H1 (cell line): ENCODE measurements around the gene RFXAP. TPM values are rescaled to one million over a fixed set of nuclear protein-coding genes. Genes with fewer than 3 reads are reported as not detected.

Source experiments
- CTCF ChIA-PET: fragments of 300-600 bp; sonication (Branson Sonifier 250); formaldehyde crosslinking; loops from one replicate; lab custom pipeline; 2021; ENCODE audit not compliant: partially characterized antibody; lab: Charles Lee
- POLR2A ChIA-PET: fragments of 300-600 bp; sonication (Branson Sonifier 250); formaldehyde crosslinking; loops from one replicate; lab custom pipeline; 2021; ENCODE audit warnings: inconsistent platforms; ENCODE audit not compliant: partially characterized antibody; lab: Charles Lee
- DNase-seq, 2 experiments: peaks; one replicate each; pipeline versions ENCODE4 v3.0.0 to v3.0.0-alpha.2; 2010 to 2022; ENCODE audit warnings: low spot score in 2 of 2, low read depth in 1 of 2, mixed read lengths in 1 of 2
- FAIRE-seq: peaks from 2 replicates; lab custom pipeline; 2011; peaks lifted over from hg19 to GRCh38; lab: Jason Lieb, UNC
- H2AFZ ChIP-seq: 2 replicates; pipeline ENCODE4 v1.8.1; 2012; ENCODE audit warnings: low read length, inconsistent platforms
- H2AK5ac ChIP-seq: 2 replicates; pipeline ENCODE4 v1.6.1; 2013; ENCODE audit warnings: low read depth, low read length
- H2BK120ac ChIP-seq: replicated peaks from 2 replicates; pipeline ENCODE3; 2013; ENCODE audit warnings: low read depth, low read length, inconsistent platforms
- H2BK12ac ChIP-seq: 2 replicates; pipeline ENCODE4 v1.6.1; 2013; ENCODE audit warnings: low read depth, low read length
- H2BK15ac ChIP-seq: 2 replicates; pipeline ENCODE4 v1.6.1; 2013; ENCODE audit warnings: low read length
- H2BK20ac ChIP-seq: 2 replicates; pipeline ENCODE4 v1.6.1; 2013; ENCODE audit warnings: low read length
- H2BK5ac ChIP-seq: 2 replicates; pipeline ENCODE4 v1.6.1; 2013; ENCODE audit warnings: low read depth, low read length
- H3K14ac ChIP-seq: 2 replicates; pipeline ENCODE4 v1.6.1; 2013; ENCODE audit warnings: inconsistent platforms; ENCODE audit not compliant: insufficient read length
- H3K18ac ChIP-seq: 2 replicates; pipeline ENCODE4 v1.6.1; 2013; ENCODE audit warnings: low read length; ENCODE audit errors: extremely low read depth
- H3K23ac ChIP-seq: 2 replicates; pipeline ENCODE4 v1.6.1; 2013; ENCODE audit warnings: inconsistent platforms; ENCODE audit not compliant: insufficient read length
- H3K23me2 ChIP-seq: 2 replicates; pipeline ENCODE4 v1.6.1; 2013; ENCODE audit warnings: low read depth, low read length
- H3K27ac ChIP-seq: 2 replicates; pipeline ENCODE4 v1.6.1; 2011; ENCODE audit warnings: low read depth, low read length, inconsistent platforms
- H3K27me3 ChIP-seq, 4 experiments: replicated peaks in 1 of 4; 1 replicate in 1 of 4; 2 replicates in 3 of 4; pipeline versions ENCODE4 v1.6.1 to v1.8.1; 2011 to 2013; ENCODE audit warnings: low read length in 3 of 4, mild to moderate bottlenecking in 3 of 4, inconsistent platforms in 2 of 4, mixed read lengths in 2 of 4, moderate library complexity in 1 of 4; ENCODE audit not compliant: control insufficient read depth in 3 of 4, insufficient read depth in 3 of 4; ENCODE audit errors: extremely low read depth in 1 of 4
- H3K36me3 ChIP-seq, 4 experiments: 2 replicates each; pipeline versions ENCODE4 v1.6.1 to v1.8.1; 2011 to 2013; ENCODE audit warnings: mild to moderate bottlenecking in 4 of 4, low read length in 3 of 4, moderate library complexity in 2 of 4, control low read depth in 1 of 4, inconsistent platforms in 1 of 4; ENCODE audit not compliant: insufficient read depth in 4 of 4, control insufficient read depth in 2 of 4
- H3K4ac ChIP-seq: replicated peaks from 2 replicates; pipeline ENCODE3; 2013; ENCODE audit warnings: low read length, low read depth, mixed read lengths, inconsistent platforms; ENCODE audit not compliant: insufficient read length
- H3K4me1 ChIP-seq, 4 experiments: replicated peaks in 1 of 4; 1 replicate in 1 of 4; 2 replicates in 3 of 4; pipeline versions ENCODE4 v1.6.1 to v1.8.1; 2011 to 2013; ENCODE audit warnings: low read length in 3 of 4, inconsistent platforms in 2 of 4, mixed read lengths in 1 of 4; ENCODE audit not compliant: insufficient read depth in 4 of 4, control insufficient read depth in 3 of 4
- H3K4me2 ChIP-seq, 2 experiments: 2 replicates each; pipeline versions ENCODE4 v1.6.1 to v1.8.1; 2011 to 2013; ENCODE audit warnings: low read depth in 2 of 2, low read length in 2 of 2, control low read depth in 1 of 2, inconsistent platforms in 1 of 2, mild to moderate bottlenecking in 1 of 2; ENCODE audit not compliant: insufficient read depth in 1 of 2
- H3K4me3 ChIP-seq, 4 experiments: fragments of 200-600, 300-600 bp in 1 of 4; sonication (generic), shearing (Covaris generic), sonication (Bioruptor Twin) in 1 of 4; 2 replicates each; pipeline versions ENCODE4 v1.5.1 to v1.8.1; 2011 to 2016; ENCODE audit warnings: low read length in 4 of 4, low read depth in 3 of 4, control low read depth in 2 of 4, inconsistent platforms in 2 of 4, mild to moderate bottlenecking in 2 of 4, mixed read lengths in 1 of 4, moderate library complexity in 1 of 4; ENCODE audit not compliant: insufficient read depth in 2 of 4; ENCODE audit errors: extremely low read depth in 1 of 4
- H3K56ac ChIP-seq: replicated peaks from 2 replicates; pipeline ENCODE3; 2013; ENCODE audit warnings: low read depth, mild to moderate bottlenecking, mixed read lengths, low read length, inconsistent platforms; ENCODE audit not compliant: insufficient read length
- H3K79me1 ChIP-seq: 2 replicates; pipeline ENCODE4 v1.6.1; 2013; ENCODE audit warnings: low read depth, low read length, control low read depth
- H3K79me2 ChIP-seq, 2 experiments: 2 replicates each; pipeline versions ENCODE4 v1.6.1 to v1.8.1; 2012 to 2013; ENCODE audit warnings: low read length in 2 of 2, mild to moderate bottlenecking in 2 of 2, inconsistent platforms in 1 of 2; ENCODE audit not compliant: insufficient read depth in 2 of 2, control insufficient read depth in 1 of 2
- H3K9ac ChIP-seq, 4 experiments: replicated peaks in 1 of 4; 1 replicate in 1 of 4; 2 replicates in 3 of 4; pipeline versions ENCODE4 v1.6.1 to v1.8.1; 2011 to 2013; ENCODE audit warnings: low read depth in 3 of 4, low read length in 3 of 4, control low read depth in 2 of 4, mild to moderate bottlenecking in 2 of 4, moderate library complexity in 2 of 4, inconsistent platforms in 1 of 4; ENCODE audit errors: extremely low read depth in 1 of 4
- H3K9me3 ChIP-seq, 2 experiments: 2 replicates each; pipeline versions ENCODE4 v1.6.1 to v1.8.1; 2012 to 2013; ENCODE audit warnings: mild to moderate bottlenecking in 2 of 2, moderate library complexity in 2 of 2, control low read depth in 1 of 2, inconsistent platforms in 1 of 2, low read depth in 1 of 2, low read length in 1 of 2, mixed read lengths in 1 of 2; ENCODE audit not compliant: insufficient read depth in 2 of 2
- H4K20me1 ChIP-seq, 2 experiments: replicated peaks in 1 of 2; 2 replicates each; pipeline versions ENCODE3 to v1.8.1; 2011 to 2013; ENCODE audit warnings: inconsistent platforms in 2 of 2, low read length in 2 of 2, mild to moderate bottlenecking in 1 of 2; ENCODE audit not compliant: insufficient read depth in 2 of 2, control insufficient read depth in 1 of 2
- H4K5ac ChIP-seq: 2 replicates; pipeline ENCODE4 v1.6.1; 2013; ENCODE audit warnings: low read length, low read depth, mixed read lengths, inconsistent platforms; ENCODE audit not compliant: insufficient read length
- H4K8ac ChIP-seq: 2 replicates; pipeline ENCODE4 v1.8.0; 2013; ENCODE audit warnings: mild to moderate bottlenecking, moderate library complexity, low read length, inconsistent platforms; ENCODE audit not compliant: insufficient read depth; ENCODE audit errors: extremely low read depth
- H4K91ac ChIP-seq: replicated peaks from 2 replicates; pipeline ENCODE3; 2013; ENCODE audit warnings: low read length, mixed read lengths, inconsistent platforms; ENCODE audit not compliant: insufficient read length
- ASH2L ChIP-seq: fragments of 200-600, 300-600 bp; sonication (generic); IDR thresholded peaks from one replicate; pipeline ENCODE4 v1.7.1; 2017; ENCODE audit warnings: low read length
- CHD1 ChIP-seq: IDR thresholded peaks from 2 replicates; pipeline ENCODE4 v1.6.1; 2012; ENCODE audit warnings: low read depth, low read length, improper control_type of control experiment
- CREB1 ChIP-seq: IDR thresholded peaks from 2 replicates; pipeline ENCODE4 v1.6.1; 2012; ENCODE audit warnings: inconsistent platforms
- EGR1 ChIP-seq: IDR thresholded peaks from 2 replicates; pipeline ENCODE4 v1.6.1; 2011; ENCODE audit warnings: low read depth, low read length, borderline replicate concordance
- EZH2 ChIP-seq: fragments of 200-600 bp; sonication (generic); IDR thresholded peaks from 2 replicates; pipeline ENCODE4 v1.7.1; 2012; ENCODE audit warnings: low read depth, mild to moderate bottlenecking, moderate library complexity, low read length, inconsistent platforms; ENCODE audit not compliant: severe bottlenecking
- GTF2F1 ChIP-seq: IDR thresholded peaks from 2 replicates; pipeline ENCODE4 v1.6.1; 2012; ENCODE audit warnings: low read depth, low read length, improper control_type of control experiment, borderline replicate concordance
- JUND ChIP-seq: IDR thresholded peaks from 2 replicates; pipeline ENCODE4 v1.6.1; 2011; ENCODE audit warnings: mild to moderate bottlenecking, improper control_type of control experiment, low read length
- POLR2A ChIP-seq, 2 experiments: IDR thresholded peaks; 1 replicate in 1 of 2; 2 replicates in 1 of 2; pipeline ENCODE4 v1.6.1; 2011; ENCODE audit warnings: low read depth in 2 of 2, low read length in 2 of 2, mild to moderate bottlenecking in 2 of 2; ENCODE audit errors: control extremely low read depth in 1 of 2
- POLR2AphosphoS5 ChIP-seq: IDR thresholded peaks from 2 replicates; pipeline ENCODE4 v1.6.1; 2011; ENCODE audit warnings: low read depth, low read length
- RAD21 ChIP-seq, 2 experiments: IDR thresholded peaks in 1 of 2; conservative IDR thresholded peaks in 1 of 2; 2 replicates each; pipeline ENCODE4 v1.6.1; 2011; ENCODE audit warnings: low read depth in 2 of 2, low read length in 2 of 2, improper control_type of control experiment in 1 of 2, inconsistent platforms in 1 of 2, mild to moderate bottlenecking in 1 of 2, moderate library complexity in 1 of 2
- RXRA ChIP-seq: IDR thresholded peaks from 2 replicates; pipeline ENCODE4 v1.6.1; 2011; ENCODE audit warnings: low read depth, mild to moderate bottlenecking, low read length, moderate library complexity; ENCODE audit not compliant: insufficient read depth
- SAP30 ChIP-seq: fragments of 300-600 bp; sonication (generic); IDR thresholded peaks from 2 replicates; pipeline ENCODE4 v1.7.1; 2012; ENCODE audit warnings: low read length, moderate library complexity, mild to moderate bottlenecking, inconsistent platforms; ENCODE audit not compliant: insufficient read depth, insufficient replicate concordance
- SUZ12 ChIP-seq: fragments of 200-600 bp; sonication (generic); IDR thresholded peaks from 2 replicates; pipeline ENCODE4 v1.6.1; 2012; ENCODE audit warnings: mild to moderate bottlenecking, inconsistent platforms, low read length, moderate library complexity, mixed read lengths
- WGBS, 2 experiments: shearing (Covaris generic) in 1 of 2; methylation state at CpG; one replicate each; pipeline versions ENCODE4 v1.1.6 to v1.1.7; 2013 to 2015; ENCODE audit warnings: low lambda C conversion rate in 2 of 2, mixed read lengths in 2 of 2, inconsistent platforms in 1 of 2, low coverage in 1 of 2, missing lambda C conversion rate in 1 of 2; ENCODE audit not compliant: insufficient replicate concordance in 2 of 2, insufficient coverage in 1 of 2, insufficient read length in 1 of 2; ENCODE audit errors: extremely low coverage in 1 of 2, missing lambda C conversion rate in 1 of 2; 5-methylcytosine and 5-hydroxymethylcytosine counted together
- polyA plus RNA-seq, 7 experiments: library from polyadenylated mRNA; depleted of rRNA in 3 of 7; stranded (reverse) in 5 of 7; unstranded in 2 of 7; fragments of >200 nt in 5 of 7; fragments of 200-250 nt in 2 of 7; gene quantifications; 1 replicate in 5 of 7; 2 replicates in 1 of 7; 4 replicates in 1 of 7; pipeline versions ENCODE4 v1.2.1 to v1.2.3, GENCODE V29; 2011 to 2013; ENCODE audit warnings: missing spikeins in 2 of 7, mixed read lengths in 2 of 7
- total RNA-seq: library from RNA; stranded (reverse); fragmentation: NEBNext Ultra II Directional; extraction: Animal tissue kit (Norgen Biotek cat#: 25700); gene quantifications from 2 replicates; pipeline ENCODE4 v1.2.1, GENCODE V29; 2021
- TF ChIP-seq, protein P1 (sequence below): IDR thresholded peaks from 2 replicates; pipeline ENCODE4 v1.6.1; 2011; ENCODE audit warnings: low read length, improper control_type of control experiment

The RFXAP gene
- total and polyA plus RNA-seq, 2 of the 8 experiments (the other 6 are each of a cell fraction or from before 2014, with no cell fraction given), result 5.2 to 11.5 TPM

DNA sequence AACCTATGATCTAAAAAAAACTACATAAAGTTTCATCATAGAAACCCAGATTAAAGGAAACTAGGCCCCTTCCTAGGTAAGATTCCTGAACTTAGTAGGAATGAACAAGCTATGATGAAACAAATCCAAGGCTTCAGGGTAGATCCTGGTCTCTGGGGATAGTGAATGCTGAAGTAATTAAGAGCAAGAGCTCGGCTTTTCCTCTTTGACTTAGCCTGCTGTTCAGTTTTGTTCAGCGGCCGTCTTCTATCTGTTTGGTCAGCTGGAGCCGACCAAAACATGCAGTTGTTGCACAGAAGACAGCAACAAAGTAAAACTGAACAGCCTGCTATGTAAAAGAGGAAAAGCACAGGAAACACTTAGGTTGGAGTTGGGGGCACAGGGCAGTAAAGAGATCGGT, 44.1 kb upstream of the RFXAP start:
- WGBS, 2 experiments, result 85 to 100% methylated on average over 1 to 5 of the region's 5 CpGs
- H3K4me2 ChIP-seq, result no peak overlapping the region
- no peaks in the 10 kb centered on the region for H3K23me2 ChIP-seq
- ChIA-PET CTCF (interaction anchor here (1.1 to 1.5 kb wide), 3 partner anchors 13 to 40 kb away, joined by 4 to 5 read pairs (median 5); no protein-coding TSS in a partner anchor), POLR2A (interaction anchor here (1.3 kb wide), 1 partner anchor 9 kb away, joined by 3 read pairs; no protein-coding TSS in a partner anchor)
- H2AFZ ChIP-seq, result no peak overlapping the region
- no peak overlapping the region for H3K18ac ChIP-seq
- no peak overlapping the region for H3K23ac ChIP-seq
- H3K27me3 ChIP-seq, result no peaks in the 10 kb centered on the region
- H2BK120ac ChIP-seq, result no peak overlapping the region
- no peak for DNase-seq
- H2BK20ac ChIP-seq, result no peak overlapping the region
- H3K9me3 ChIP-seq, result no peaks in the 10 kb centered on the region; a peak in 1 of 4 replicates
- FAIRE-seq, result no peak
- H4K8ac ChIP-seq, result no peak overlapping the region
- no peaks in the 10 kb centered on the region for H3K36me3 ChIP-seq
- no peak overlapping the region for H3K56ac ChIP-seq
- H3K27ac ChIP-seq, result no peak overlapping the region
- H3K4me3 ChIP-seq, result no peak overlapping the region
- H3K79me2 ChIP-seq, result no peaks in the 10 kb centered on the region
- H2AK5ac ChIP-seq, result no peak overlapping the region
- H3K9ac ChIP-seq, result no peak overlapping the region
- H4K91ac ChIP-seq, result no peak overlapping the region
- H3K4me1 ChIP-seq, result peaks cover 9 to 15% (median 10%) of the 10 kb centered on the region in 4 experiments
- no peak overlapping the region for H4K5ac ChIP-seq
- no peak overlapping the region for H3K4ac ChIP-seq
- H4K20me1 ChIP-seq, result no peaks in the 10 kb centered on the region
- H2BK5ac ChIP-seq, result no peak overlapping the region
- H3K14ac ChIP-seq, result no peak overlapping the region
- H2BK15ac ChIP-seq, result no peak overlapping the region
- H2BK12ac ChIP-seq, result no peak overlapping the region
- no peaks in the 10 kb centered on the region for H3K79me1 ChIP-seq
- TF ChIP-seq EGR1 (no peak), CHD1 (no peak), SUZ12 (no peak), RAD21 (IDR thresholded peaks at IDR 0.05 in 1 of 2, conservative IDR thresholded peaks at IDR 0.05 in 1 of 2; ENCODE audit: low read depth in 2 of 2, low read length in 2 of 2) (no peak), ASH2L (no peak), CREB1 (no peak), JUND (no peak), RXRA (no peak), POLR2A (IDR thresholded peaks at IDR 0.05; ENCODE audit: control extremely low read depth in 1 of 2, low read depth in 2 of 2, low read length in 2 of 2) (no peak), GTF2F1 (no peak), SAP30 (no peak), POLR2AphosphoS5 (no peak), EZH2 (no peak)
- TF ChIP-seq, protein P1, sequence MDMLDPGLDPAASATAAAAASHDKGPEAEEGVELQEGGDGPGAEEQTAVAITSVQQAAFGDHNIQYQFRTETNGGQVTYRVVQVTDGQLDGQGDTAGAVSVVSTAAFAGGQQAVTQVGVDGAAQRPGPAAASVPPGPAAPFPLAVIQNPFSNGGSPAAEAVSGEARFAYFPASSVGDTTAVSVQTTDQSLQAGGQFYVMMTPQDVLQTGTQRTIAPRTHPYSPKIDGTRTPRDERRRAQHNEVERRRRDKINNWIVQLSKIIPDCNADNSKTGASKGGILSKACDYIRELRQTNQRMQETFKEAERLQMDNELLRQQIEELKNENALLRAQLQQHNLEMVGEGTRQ, result no peak
